Heart right ventricle (tissue), 16 donors: Measurements from ENCODE around the gene HOXD8. TPM values are rescaled to one million over a fixed set of nuclear protein-coding genes. Genes with fewer than 3 reads are reported as not detected.

Source experiments
- ATAC-seq, 8 donors: fragments of 200-7000 bp; cut with Tn5 transposase; one replicate each; pipeline ENCODE4 v1.9.1; 2020; ENCODE audit warnings: mild to moderate bottlenecking in 8 of 8, moderate library complexity in 8 of 8, moderate number of reproducible peaks in 1 of 8
- DNase-seq, 2 donors: peaks; one replicate each; pipeline ENCODE4 v3.0.0-alpha.2; 2020
- H3K27ac ChIP-seq, 10 donors: fragments of 200-600 bp; sonication (generic) in 2 of 10; one replicate each; pipeline versions ENCODE4 v1.5.0 to v1.8.0; 2020 to 2022; ENCODE audit warnings: mild to moderate bottlenecking in 3 of 10
- H3K27me3 ChIP-seq, 7 donors: fragments of 200-600 bp; one replicate each; pipeline ENCODE4 v1.8.0; 2021 to 2022; ENCODE audit warnings: mild to moderate bottlenecking in 2 of 7
- H3K36me3 ChIP-seq, 9 donors: fragments of 200-600 bp; sonication (generic) in 1 of 9; one replicate each; pipeline versions ENCODE4 v1.5.0 to v1.8.0; 2020 to 2022; ENCODE audit warnings: mild to moderate bottlenecking in 2 of 9
- H3K4me1 ChIP-seq, 9 donors: fragments of 200-600 bp; sonication (generic) in 1 of 9; one replicate each; pipeline versions ENCODE4 v1.5.0 to v1.8.0; 2020 to 2022; ENCODE audit warnings: mild to moderate bottlenecking in 4 of 9
- H3K4me3 ChIP-seq, 10 donors: fragments of 200-600 bp; sonication (generic) in 2 of 10; one replicate each; pipeline versions ENCODE4 v1.5.0 to v1.8.0; 2020 to 2022; ENCODE audit warnings: mild to moderate bottlenecking in 7 of 10, moderate library complexity in 2 of 10
- H3K9me3 ChIP-seq, 11 donors: fragments of 200-600 bp in 10 of 11; sonication (generic) in 2 of 11; one replicate each; pipeline versions ENCODE4 v1.5.0 to v1.8.0; 2013 to 2022; ENCODE audit warnings: mild to moderate bottlenecking in 2 of 11, control low read depth in 1 of 11, moderate library complexity in 1 of 11
- CTCF ChIP-seq, 9 donors: fragments of 200-600 bp; sonication (generic) in 2 of 9; IDR thresholded peaks; one replicate each; pipeline versions ENCODE4 v1.5.0 to v1.8.0; 2021 to 2022; ENCODE audit warnings: antibody characterized with exemption in 9 of 9, mild to moderate bottlenecking in 5 of 9, moderate library complexity in 1 of 9
- WGBS, 2 donors: extraction: QIAGEN DNeasy Blood & Tissue Kit; methylation state at CpG; one replicate each; pipeline ENCODE4 v1.1.7; 2013; ENCODE audit warnings: inconsistent platforms in 1 of 2; 5-methylcytosine and 5-hydroxymethylcytosine counted together
- intact Hi-C, 10 donors: fragments of 100-400 bp; cut with DNase I; formaldehyde crosslinking; loops; one replicate each; pipeline versions ENCODE4 v1.11.1 to v1.14.2; 2022
- polyA plus RNA-seq, 2 donors: library from polyadenylated mRNA; stranded (reverse); fragments of 200-250 nt; gene quantifications; one replicate each; pipeline ENCODE4 v1.2.3, GENCODE V29; 2013
- total RNA-seq, 10 donors: library from RNA; stranded (reverse); fragmentation: NEBNext Ultra II Directional in 3 of 10; extraction: Animal tissue kit (Norgen Biotek cat#: 25700) in 3 of 10; gene quantifications; one replicate each; pipeline versions ENCODE4 v1.2.1 to v1.2.4, GENCODE V29; 2021 to 2023
- donor health status: Arrhythmogenic right ventricular cardiomyopathy.
- donor health status: ischemic (EF 13 %, LVEDD 7.1; RV severe dilation, severe dysfunction).
- donor health status: healthy with polysubstance abuse.
- donor health status: DM: no; HTN: yes; CAD: no.
- donor health status: DM: no; HTN: no; CAD: no.
- donor health status: ischemic (EF 25% LVEDD 6.9; RV normal size, moderate dysfunction).
- donor health status: ischemic (EF 25% LVEDD 5.7; RV mildly dilated, moderate dysfunction).
- donor health status: healthy.
- donor health status: DM: yes; HTN: yes; CAD: no.
- donor health status: Ischemic cardiomyopathy.
- donor health status: ischemic (EF 35%, LVEDD 5.7; RV mildly dilated, moderate dysfunction).
- donor health status: nonischemic (EF 11% LVEDD 7.7; RV severe dilation, severe dysfunction).
- donor health status: DM: yes; HTN: yes; CAD: no.
- donor health status: PGD.
- donor health status: ischemic (EF 29% LVEDD 5.4; RV normal size, mild dysfunction).
- donor health status: nonischemic (EF 23%, LVEDD 6.1; RV moderate dilation, normal function).

Gene HOXD8
- total and polyA plus RNA-seq, 12 donors: 0.26 to 1.5 (median 0.42) TPM; not detected in 2

DNA sequence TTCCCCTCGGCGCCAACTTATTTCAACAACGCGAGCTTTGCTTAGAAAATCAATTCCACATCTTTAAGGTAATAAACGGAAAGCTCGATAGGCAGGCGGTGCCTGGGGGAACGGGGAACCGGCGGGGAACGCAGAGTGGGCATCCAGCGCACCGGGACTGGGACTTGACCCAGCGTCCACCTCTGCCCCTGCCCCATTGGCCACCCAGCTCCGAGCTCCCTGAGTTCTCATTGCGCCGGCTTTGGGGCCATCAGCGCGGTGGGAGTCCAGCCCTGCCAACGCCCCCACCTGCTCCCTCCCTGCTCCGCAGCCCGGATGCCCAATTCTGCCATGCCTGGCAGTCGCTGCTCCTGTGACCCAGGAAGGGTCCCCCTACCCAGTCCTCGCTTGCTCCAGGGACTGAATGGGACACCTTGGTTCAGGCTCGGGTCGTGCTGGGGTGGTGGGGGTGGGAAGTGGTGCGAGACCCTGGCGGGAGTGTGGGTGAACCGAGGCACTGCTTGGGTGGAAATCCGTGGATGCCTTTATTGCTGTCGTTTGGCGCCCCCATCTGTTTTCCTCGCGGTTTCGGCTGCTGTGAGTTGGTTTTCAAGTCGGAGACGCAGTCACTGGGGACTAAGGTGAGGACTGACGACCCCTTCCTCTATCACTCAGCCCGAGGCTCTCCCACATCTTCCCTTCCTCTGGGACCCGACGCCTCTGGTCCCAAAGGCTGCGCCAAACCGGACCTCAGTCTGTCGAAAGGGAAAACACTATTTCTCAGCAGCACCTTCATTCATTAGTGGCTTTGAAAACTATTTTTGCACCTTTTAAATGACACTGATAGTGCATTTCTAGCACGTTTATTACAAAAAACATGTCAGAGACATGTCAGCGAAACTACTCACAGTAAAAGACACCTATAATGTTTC is 43.4 kb upstream of the HOXD8 start:
- Histone ChIP-seq H3K36me3 (peaks cover 0 to 3% (median 0%) of the 10 kb centered on the region in 9 donors), H3K27me3 (peaks cover 71 to 100% (median 100%) of the 10 kb centered on the region in 7 donors), H3K4me1 (peaks cover 0 to 56% (median 31%) of the 10 kb centered on the region in 9 donors), H3K27ac (no peak overlapping the region), H3K9me3 (peaks cover 0 to 5% (median 0%) of the 10 kb centered on the region in 11 donors), H3K4me3 (peak overlapping the region in 4 of 10 donors; percentile 12 to 25 (median 16))
- WGBS, 2 donors: 2 to 3% methylated on average over 46 of the region's 46 CpGs
- intact Hi-C loops: loop anchor here in 8 of 10 donors (2.0 to 5.0 kb wide), 7 partner anchors 395 to 774 kb away; no protein-coding TSS in a partner anchor
- ATAC-seq (peak in 6 of 8 donors; percentile 34 to 63 (median 44)), DNase-seq (peak in 1 of 2 donors; percentile 31)
- peak in 8 of 9 donors; percentile 24 to 63 (median 50) for TF ChIP-seq CTCF (IDR thresholded peaks at IDR 0.05)

- ATAC-seq: no peak
- WGBS, 2 donors: 32 to 34% methylated on average over 29 of the region's 29 CpGs
- peaks cover 69 to 100% (median 100%) of the 10 kb centered on the region in 7 donors for H3K27me3 ChIP-seq
Measured at GRCh38 chr2:176087330-176088047, 42.0 kb upstream of the HOXD8 start.

DNA sequence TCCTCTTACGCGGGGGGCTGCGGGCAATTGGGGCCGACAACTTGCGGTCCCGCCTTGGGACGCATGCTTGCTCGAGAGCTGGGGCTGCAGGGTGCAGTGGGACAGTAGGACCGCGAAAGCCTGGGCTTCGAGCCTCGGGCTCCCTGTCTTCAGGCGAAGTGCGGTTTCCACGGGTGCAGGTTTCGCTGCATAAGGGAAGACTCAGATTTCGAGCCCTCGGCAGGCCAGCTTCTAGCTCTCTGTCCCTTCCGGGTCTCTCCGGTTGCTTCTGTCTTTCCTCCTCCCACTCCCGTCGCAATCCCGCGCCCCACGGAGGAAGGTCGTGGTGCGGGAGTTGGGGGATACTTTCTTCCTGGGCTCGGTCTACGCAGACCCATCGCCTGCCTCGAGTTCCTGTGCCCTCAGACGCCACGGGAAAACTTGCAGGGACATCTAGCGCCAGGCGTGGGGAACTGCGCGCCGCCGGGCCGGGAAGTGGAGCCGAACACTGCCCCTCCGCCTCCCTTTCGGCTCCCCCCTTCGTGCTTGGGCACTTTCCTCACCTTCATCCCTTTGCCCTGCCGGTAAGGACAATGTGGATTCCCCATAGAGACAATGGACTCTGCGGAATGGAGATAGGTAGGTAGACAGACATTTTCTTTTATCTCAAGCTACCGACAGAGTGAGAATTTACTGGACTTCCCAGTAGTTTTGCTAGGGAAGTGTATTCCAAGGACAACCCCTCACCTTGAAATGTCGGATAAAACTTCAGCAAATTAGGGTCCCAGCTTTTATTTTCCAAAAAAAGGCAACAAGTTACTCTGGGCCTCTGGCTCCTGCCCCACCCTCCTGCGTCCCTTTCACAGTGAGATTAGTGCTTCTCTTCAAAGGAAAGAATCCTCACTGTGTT is 41.2 kb upstream of the HOXD8 start:
- peak in 1 of 2 donors; percentile 59 for DNase-seq
- Histone ChIP-seq H3K27ac (no peak overlapping the region), H3K4me3 (peak overlapping the region in 8 of 10 donors; percentile 5 to 37 (median 26)), H3K36me3 (no peaks in the 10 kb centered on the region), H3K4me1 (peaks cover 0 to 40% (median 28%) of the 10 kb centered on the region in 9 donors), H3K9me3 (no peaks in the 10 kb centered on the region), H3K27me3 (peaks cover 70 to 100% (median 100%) of the 10 kb centered on the region in 7 donors)
- peak; percentile 54 to 85 (median 69) for TF ChIP-seq CTCF (IDR thresholded peaks at IDR 0.05)
- ATAC-seq: peak; percentile 32 to 87 (median 78)
- 4 to 5% methylated on average over 49 of the region's 49 CpGs for WGBS, 2 donors
- intact Hi-C loops: loop anchor here in 8 of 10 donors (2.0 to 5.0 kb wide), 5 partner anchors 397 to 776 kb away; no protein-coding TSS in a partner anchor

More at GRCh38 chr2:176087330-176088047, 42.0 kb upstream of the HOXD8 start:
- intact Hi-C loops: loop anchor here in 8 of 10 donors (2.0 to 5.0 kb wide), 7 partner anchors 397 to 775 kb away; no protein-coding TSS in a partner anchor
- peaks cover 0 to 44% (median 26%) of the 10 kb centered on the region in 9 donors for H3K4me1 ChIP-seq
- no peaks in the 10 kb centered on the region for H3K36me3 ChIP-seq
- H3K9me3 ChIP-seq: no peaks in the 10 kb centered on the region
- no peak for TF ChIP-seq CTCF (IDR thresholded peaks at IDR 0.05)
- DNase-seq: no peak
- no peak overlapping the region for H3K27ac ChIP-seq
- peak overlapping the region in 5 of 10 donors; percentile 5 to 37 (median 28) for H3K4me3 ChIP-seq
